GM23248 (cell line): ENCODE data around the gene ARID4A. TPM values are rescaled to one million over a fixed set of nuclear protein-coding genes. Genes with fewer than 3 reads are reported as not detected.

Source experiments
- DNase-seq: peaks from one replicate; pipeline ENCODE4 v3.0.0-alpha.2; 2015
- H2AFZ ChIP-seq: fragments of 200-600 bp; sonication (generic); 2 replicates; pipeline ENCODE4 v1.6.1; 2016; ENCODE audit warnings: antibody characterized with exemption
- H3F3A ChIP-seq: fragments of 200-600 bp; sonication (generic); 2 replicates; pipeline ENCODE4 v1.6.1; 2016; ENCODE audit warnings: mild to moderate bottlenecking, antibody characterized with exemption, mixed run types; ENCODE audit not compliant: insufficient read depth
- H3K27ac ChIP-seq: fragments of 200-600 bp; sonication (generic); 2 replicates; pipeline ENCODE4 v1.5.1; 2016; ENCODE audit warnings: mild to moderate bottlenecking
- H3K27me3 ChIP-seq: fragments of 200-600 bp; sonication (generic); replicated peaks from 2 replicates; pipeline ENCODE4 v1.6.1; 2016; ENCODE audit warnings: mild to moderate bottlenecking; ENCODE audit not compliant: insufficient read depth
- H3K36me3 ChIP-seq: fragments of 200-600 bp; sonication (generic); 2 replicates; pipeline ENCODE4 v1.6.1; 2016; ENCODE audit warnings: low read depth, mild to moderate bottlenecking
- H3K4me1 ChIP-seq: fragments of 200-600 bp; sonication (generic); 2 replicates; pipeline ENCODE4 v1.6.1; 2016; ENCODE audit warnings: mild to moderate bottlenecking; ENCODE audit not compliant: insufficient read depth
- H3K4me2 ChIP-seq: fragments of 200-600 bp; sonication (generic); one replicate; pipeline ENCODE4 v1.6.1; 2016; ENCODE audit warnings: mild to moderate bottlenecking; ENCODE audit not compliant: unreplicated experiment
- H3K4me3 ChIP-seq: fragments of 200-600 bp; sonication (generic); 2 replicates; pipeline ENCODE4 v1.5.1; 2016; ENCODE audit warnings: mild to moderate bottlenecking
- H3K79me2 ChIP-seq: fragments of 200-600 bp; sonication (generic); 2 replicates; pipeline ENCODE4 v1.6.1; 2016; ENCODE audit warnings: mild to moderate bottlenecking; ENCODE audit not compliant: insufficient read depth
- H3K9ac ChIP-seq: fragments of 200-600 bp; sonication (generic); 2 replicates; pipeline ENCODE4 v1.6.1; 2016; ENCODE audit warnings: mild to moderate bottlenecking
- H3K9me2 ChIP-seq: fragments of 200-600 bp; sonication (generic); 2 replicates; pipeline ENCODE4 v1.6.1; 2016; ENCODE audit warnings: mixed run types, mild to moderate bottlenecking, moderate library complexity; ENCODE audit not compliant: insufficient read depth
- H3K9me3 ChIP-seq: fragments of 200-600 bp; sonication (generic); one replicate; pipeline ENCODE4 v1.6.1; 2017; ENCODE audit warnings: low read depth
- H4K20me1 ChIP-seq: fragments of 200-600 bp; sonication (generic); 2 replicates; pipeline ENCODE4 v1.6.0; 2016; ENCODE audit not compliant: insufficient read depth
- EZH2 ChIP-seq: fragments of 200-600 bp; sonication (generic); IDR thresholded peaks from 2 replicates; pipeline ENCODE4 v1.6.1; 2018; ENCODE audit warnings: antibody characterized with exemption, mild to moderate bottlenecking; ENCODE audit not compliant: insufficient read depth, poor library complexity, severe bottlenecking
- EZH2phosphoT487 ChIP-seq: fragments of 200-600 bp; sonication (generic); IDR thresholded peaks from 2 replicates; pipeline ENCODE4 v1.6.1; 2018; ENCODE audit warnings: antibody characterized with exemption, moderate library complexity, mild to moderate bottlenecking, low read depth; ENCODE audit not compliant: insufficient read depth
- WGBS, 2 experiments: methylation state at CpG; one replicate each; pipeline ENCODE4 v1.1.6; 2015 to 2017; ENCODE audit warnings: low lambda C conversion rate in 2 of 2, low coverage in 1 of 2; ENCODE audit errors: missing lambda C conversion rate in 2 of 2; 5-methylcytosine and 5-hydroxymethylcytosine counted together
- in situ Hi-C: fragments of 300-500 bp; cut with MboI; formaldehyde crosslinking; loops from 2 replicates; pipeline ENCODE4 v1.15.0; 2020
- polyA plus RNA-seq: library from polyadenylated mRNA; unstranded; fragments of >200 nt; fragmentation: Nextera tagmentation; extraction: Ambion mirVana; gene quantifications from 2 replicates; pipeline ENCODE4 v1.2.1, GENCODE V29; 2016
- total RNA-seq: library from RNA; depleted of rRNA; stranded (reverse); fragments of >200 nt; shearing (Covaris generic); gene quantifications from 2 replicates; pipeline ENCODE4 v1.2.3, GENCODE V29; 2014

ARID4A gene
- total and polyA plus RNA-seq, 2 experiments from 2014 or later: 5.7 to 17.3 TPM

GRCh38 chr14:58362798-58363412 lies 64.5 kb downstream of the ARID4A start:
- Histone ChIP-seq H3K36me3 (peaks cover 56% of the 10 kb centered on the region), H3K9me3 (no peaks in the 10 kb centered on the region)

GRCh38 chr14:58364316-58364715 lies 66.0 kb downstream of the ARID4A start:
- WGBS, 2 experiments: 93 to 96% methylated on average over 4 of the region's 4 CpGs
- DNase-seq: no peak
- H3K36me3 ChIP-seq: peaks cover 64% of the 10 kb centered on the region

More at GRCh38 chr14:58362798-58363412, 64.5 kb downstream of the ARID4A start:
- in situ Hi-C loops: no loop called here
- Histone ChIP-seq H3K9me2 (no peaks in the 10 kb centered on the region), H2AFZ (no peak overlapping the region), H3K27me3 (no peaks in the 10 kb centered on the region), H3K4me3 (no peak overlapping the region), H3K27ac (no peak overlapping the region), H3K79me2 (no peaks in the 10 kb centered on the region), H3F3A (no peaks in the 10 kb centered on the region), H3K9ac (no peak overlapping the region), H3K4me2 (no peak overlapping the region), H3K4me1 (no peaks in the 10 kb centered on the region), H4K20me1 (no peaks in the 10 kb centered on the region)
- DNase-seq: peak; percentile 17
- WGBS, 2 experiments: 95 to 99% methylated on average over 3 of the region's 3 CpGs
- TF ChIP-seq EZH2 (no peak), EZH2phosphoT487 (no peak)

GRCh38 chr14:58367296-58367695 lies 68.9 kb downstream of the ARID4A start:
- H2AFZ ChIP-seq: no peak overlapping the region
- H3K4me2 ChIP-seq: no peak overlapping the region
- H3K27ac ChIP-seq: no peak overlapping the region
- H3K27me3 ChIP-seq: no peaks in the 10 kb centered on the region
- H3K9ac ChIP-seq: no peak overlapping the region
- no peak for DNase-seq
- no peaks in the 10 kb centered on the region for H3K79me2 ChIP-seq
- in situ Hi-C loops: no loop called here
- H3K4me1 ChIP-seq: no peaks in the 10 kb centered on the region
- no peaks in the 10 kb centered on the region for H3F3A ChIP-seq
- no peaks in the 10 kb centered on the region for H3K9me3 ChIP-seq
- H3K36me3 ChIP-seq: peaks cover 57% of the 10 kb centered on the region
- TF ChIP-seq EZH2phosphoT487 (no peak), EZH2 (no peak)
- H3K9me2 ChIP-seq: no peaks in the 10 kb centered on the region
- WGBS, 2 experiments: 85 to 86% methylated on average over 3 of the region's 3 CpGs
- no peaks in the 10 kb centered on the region for H4K20me1 ChIP-seq
- no peak overlapping the region for H3K4me3 ChIP-seq

More at GRCh38 chr14:58364316-58364715, 66.0 kb downstream of the ARID4A start:
- no peak overlapping the region for H3K27ac ChIP-seq
- H3F3A ChIP-seq: no peaks in the 10 kb centered on the region
- no peak overlapping the region for H3K4me2 ChIP-seq
- no peaks in the 10 kb centered on the region for H3K27me3 ChIP-seq
- no peaks in the 10 kb centered on the region for H3K9me2 ChIP-seq
- TF ChIP-seq EZH2: no peak
- TF ChIP-seq EZH2phosphoT487: no peak
- no peaks in the 10 kb centered on the region for H3K9me3 ChIP-seq
- H3K79me2 ChIP-seq: no peaks in the 10 kb centered on the region
- H3K4me3 ChIP-seq: no peak overlapping the region
- no peaks in the 10 kb centered on the region for H3K4me1 ChIP-seq
- H3K9ac ChIP-seq: no peak overlapping the region
- H4K20me1 ChIP-seq: no peaks in the 10 kb centered on the region
- no peak overlapping the region for H2AFZ ChIP-seq
- in situ Hi-C loops: no loop called here

GRCh38 chr14:58368956-58369355 lies 70.6 kb downstream of the ARID4A start:
- Histone ChIP-seq H3K9me2 (no peaks in the 10 kb centered on the region), H3K9me3 (no peaks in the 10 kb centered on the region), H3K4me2 (no peak overlapping the region), H3K4me3 (no peak overlapping the region), H3K79me2 (no peaks in the 10 kb centered on the region), H3K9ac (no peak overlapping the region), H2AFZ (no peak overlapping the region), H3F3A (no peaks in the 10 kb centered on the region), H4K20me1 (no peaks in the 10 kb centered on the region), H3K27ac (no peak overlapping the region), H3K27me3 (no peaks in the 10 kb centered on the region), H3K4me1 (no peaks in the 10 kb centered on the region), H3K36me3 (peaks cover 59% of the 10 kb centered on the region)
- no peak for TF ChIP-seq EZH2
- DNase-seq: peak; percentile 2
- WGBS, 2 experiments: 97 to 100% methylated on average over 1 of the region's 1 CpG
- in situ Hi-C loops: no loop called here

- Histone ChIP-seq H3K9ac (no peak overlapping the region), H3K9me3 (no peaks in the 10 kb centered on the region), H3K27me3 (no peaks in the 10 kb centered on the region), H3K4me2 (no peak overlapping the region), H3K36me3 (peaks cover 12% of the 10 kb centered on the region; the same call in 1 of the 2 replicates), H3K27ac (no peak overlapping the region), H3K4me1 (no peaks in the 10 kb centered on the region), H3K9me2 (no peaks in the 10 kb centered on the region), H4K20me1 (no peaks in the 10 kb centered on the region), H3K79me2 (no peaks in the 10 kb centered on the region), H3F3A (no peaks in the 10 kb centered on the region), H2AFZ (no peak overlapping the region), H3K4me3 (no peak overlapping the region)
- in situ Hi-C loops: no loop called here
- no peak for DNase-seq
- TF ChIP-seq EZH2phosphoT487 (no peak), EZH2 (no peak)
Measured at GRCh38 chr14:58376791-58377190, 78.4 kb downstream of the ARID4A start.
